CD14-positive monocyte (primary cell): Measurements from ENCODE around the gene UNKL. TPM values are rescaled to one million over a fixed set of nuclear protein-coding genes. Genes with fewer than 3 reads are reported as not detected.

Experiments
- DNase-seq, 3 donors: peaks; one replicate each; pipeline ENCODE4 v3.0.0-alpha.2; 2011 to 2022
- H2AFZ ChIP-seq: 2 replicates; pipeline ENCODE4 v1.6.0; 2012; ENCODE audit warnings: mild to moderate bottlenecking, low read depth, low read length, inconsistent platforms; ENCODE audit not compliant: insufficient read depth, poor library complexity, severe bottlenecking
- H3K27ac ChIP-seq, 2 donors: 1 replicate in 1 of 2; 2 replicates in 1 of 2; pipeline ENCODE4 v1.5.1; 2012 to 2013; ENCODE audit warnings: low read length in 2 of 2, control low read depth in 1 of 2, inconsistent platforms in 1 of 2, low read depth in 1 of 2, mild to moderate bottlenecking in 1 of 2
- H3K27me3 ChIP-seq, 2 donors: one replicate each; pipeline versions ENCODE4 v1.6.0 to v1.6.1; 2011 to 2013; ENCODE audit warnings: low read length in 2 of 2; ENCODE audit not compliant: control insufficient read depth in 2 of 2, insufficient read depth in 2 of 2
- H3K36me3 ChIP-seq, 2 donors: replicated peaks in 1 of 2; 1 replicate in 1 of 2; 2 replicates in 1 of 2; pipeline versions ENCODE4 v1.5.1 to v1.6.1; 2012 to 2013; ENCODE audit warnings: low read length in 2 of 2, control low read depth in 1 of 2, inconsistent platforms in 1 of 2, mild to moderate bottlenecking in 1 of 2; ENCODE audit not compliant: insufficient read depth in 2 of 2, control insufficient read depth in 1 of 2
- H3K4me1 ChIP-seq, 2 donors: 1 replicate in 1 of 2; 2 replicates in 1 of 2; pipeline versions ENCODE4 v1.5.1 to v1.6.1; 2012 to 2013; ENCODE audit warnings: low read length in 2 of 2, control low read depth in 1 of 2, inconsistent platforms in 1 of 2, mild to moderate bottlenecking in 1 of 2, moderate library complexity in 1 of 2; ENCODE audit not compliant: insufficient read depth in 2 of 2, control insufficient read depth in 1 of 2
- H3K4me2 ChIP-seq: replicated peaks from 2 replicates; pipeline ENCODE3; 2012; ENCODE audit warnings: low read length, moderate library complexity, mild to moderate bottlenecking; ENCODE audit not compliant: poor library complexity, severe bottlenecking; ENCODE audit errors: extremely low read depth
- H3K4me3 ChIP-seq, 3 experiments: fragments of 200-600 bp in 1 of 3; sonication (generic) in 1 of 3; replicated peaks in 1 of 3; 1 replicate in 2 of 3; 2 replicates in 1 of 3; pipeline ENCODE4 v1.5.1; 2011 to 2013; ENCODE audit warnings: low read length in 3 of 3, mild to moderate bottlenecking in 3 of 3, control low read depth in 2 of 3, low read depth in 2 of 3, inconsistent platforms in 1 of 3, moderate library complexity in 1 of 3
- H3K79me2 ChIP-seq: 2 replicates; pipeline ENCODE4 v1.6.0; 2012; ENCODE audit warnings: mild to moderate bottlenecking, control low read depth, inconsistent platforms, low read length, moderate library complexity; ENCODE audit not compliant: insufficient read depth
- H3K9ac ChIP-seq: 2 replicates; pipeline ENCODE4 v1.6.0; 2017; ENCODE audit warnings: low read length, mild to moderate bottlenecking; ENCODE audit not compliant: insufficient read depth, poor library complexity, severe bottlenecking
- H3K9me3 ChIP-seq, 2 donors: replicated peaks in 1 of 2; 1 replicate in 1 of 2; 2 replicates in 1 of 2; pipeline versions ENCODE4 v1.5.1 to v1.6.1; 2012 to 2013; ENCODE audit warnings: low read length in 2 of 2, control low read depth in 1 of 2; ENCODE audit not compliant: control insufficient read depth in 1 of 2, insufficient read depth in 1 of 2
- H4K20me1 ChIP-seq: 2 replicates; pipeline ENCODE4 v1.6.0; 2012; ENCODE audit warnings: mild to moderate bottlenecking, low read length, control low read depth, moderate library complexity; ENCODE audit not compliant: insufficient read depth
- H3K27ac Mint-ChIP-seq, 7 donors: one replicate each; pipeline ENCODE4 v1.8.0; 2020; ENCODE audit warnings: mild to moderate bottlenecking in 7 of 7, mixed read lengths in 7 of 7, moderate library complexity in 6 of 7, inconsistent platforms in 2 of 7
- H3K27me3 Mint-ChIP-seq, 3 donors: one replicate each; pipeline ENCODE4 v1.8.0; 2021 to 2022; ENCODE audit warnings: low read depth in 3 of 3, mild to moderate bottlenecking in 3 of 3, mixed read lengths in 3 of 3, moderate library complexity in 3 of 3, inconsistent platforms in 1 of 3
- H3K36me3 Mint-ChIP-seq, 2 donors: one replicate each; pipeline ENCODE4 v1.8.0; 2020; ENCODE audit warnings: mixed read lengths in 2 of 2, inconsistent platforms in 1 of 2, mild to moderate bottlenecking in 1 of 2
- H3K4me1 Mint-ChIP-seq: one replicate; pipeline ENCODE4 v1.8.0; 2020; ENCODE audit warnings: mild to moderate bottlenecking, mixed read lengths
- H3K4me3 Mint-ChIP-seq, 2 donors: one replicate each; pipeline ENCODE4 v1.8.0; 2020; ENCODE audit warnings: mild to moderate bottlenecking in 2 of 2, mixed read lengths in 2 of 2, moderate library complexity in 1 of 2
- H3K9me3 Mint-ChIP-seq, 7 donors: one replicate each; pipeline ENCODE4 v1.8.0; 2020 to 2022; ENCODE audit warnings: mixed read lengths in 7 of 7, mild to moderate bottlenecking in 6 of 7, moderate library complexity in 6 of 7, inconsistent platforms in 2 of 7
- WGBS: methylation state at CpG from one replicate; pipeline ENCODE4 v1.1.5; 2013; ENCODE audit warnings: missing lambda C conversion rate; ENCODE audit not compliant: insufficient coverage; 5-methylcytosine and 5-hydroxymethylcytosine counted together
- intact Hi-C, 2 donors: fragments of 100-400 bp; cut with micrococcal nuclease; formaldehyde crosslinking; loops; one replicate each; pipeline versions ENCODE4 v1.15.0 to v1.15.1; 2023
- polyA plus RNA-seq, 3 donors: library from polyadenylated mRNA; depleted of rRNA in 1 of 3; unstranded in 2 of 3; stranded (reverse) in 1 of 3; fragments of 300-500 nt in 2 of 3; fragments of >200 nt in 1 of 3; fragmentation: Illumina TruSeq in 2 of 3; gene quantifications; 1 replicate in 2 of 3; 2 replicates in 1 of 3; pipeline ENCODE4 v1.2.3, GENCODE V29; 2012 to 2021
- TF ChIP-seq, protein P1 (sequence below): fragments of 200-600 bp; IDR thresholded peaks from one replicate; pipeline ENCODE4 v1.8.0; 2022; ENCODE audit warnings: antibody characterized with exemption, mild to moderate bottlenecking

UNKL gene
- polyA plus RNA-seq, 3 donors: 1.2 to 19.9 (median 2.2) TPM

DNA sequence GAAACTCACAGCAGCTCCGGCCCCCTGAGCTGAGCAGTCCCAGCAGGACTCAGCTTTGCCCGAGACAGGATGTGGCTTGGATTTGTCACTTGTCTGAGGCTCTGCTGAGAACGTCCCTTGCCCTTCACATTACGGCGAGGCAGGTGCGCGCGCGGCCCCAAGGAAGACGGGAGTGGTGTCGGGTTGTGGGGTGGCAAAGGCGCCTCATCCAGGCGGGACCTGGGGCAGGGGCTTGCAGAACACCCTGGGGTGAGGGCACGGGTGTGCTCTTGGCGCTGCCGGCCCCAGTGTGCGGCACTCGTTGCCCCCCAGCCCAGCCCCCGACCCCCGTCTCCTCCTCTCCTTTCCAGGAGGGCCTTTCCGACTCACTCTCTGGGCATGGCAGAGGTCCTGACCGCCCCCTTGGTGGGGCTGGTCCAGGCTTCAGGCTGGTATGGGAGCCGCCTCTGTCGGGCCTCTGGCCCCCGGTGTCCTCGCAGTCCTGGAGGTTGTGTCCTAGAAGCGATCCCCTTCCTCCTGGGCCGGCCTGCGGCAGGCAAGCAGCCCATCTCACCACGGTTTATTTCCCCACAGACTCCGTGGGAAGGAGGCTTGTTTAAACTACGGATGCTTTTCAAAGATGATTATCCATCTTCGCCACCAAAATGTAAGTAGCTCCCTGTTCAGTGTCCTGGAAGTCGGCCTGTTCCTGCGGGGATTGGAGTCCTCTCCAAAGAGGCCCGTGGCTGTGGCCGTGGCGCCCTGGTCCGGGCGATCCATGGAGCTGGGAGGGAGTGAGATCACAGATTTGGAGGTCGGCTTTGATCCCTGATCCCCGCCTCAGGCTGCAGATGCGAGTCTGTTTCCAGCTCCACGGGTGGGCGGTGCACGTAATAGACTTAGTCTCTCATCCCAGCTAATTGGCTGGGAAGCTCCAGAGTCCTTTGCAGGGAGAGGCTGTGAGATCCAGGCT is 99.1 kb downstream of the UNKL start:
- TF ChIP-seq, protein P1, sequence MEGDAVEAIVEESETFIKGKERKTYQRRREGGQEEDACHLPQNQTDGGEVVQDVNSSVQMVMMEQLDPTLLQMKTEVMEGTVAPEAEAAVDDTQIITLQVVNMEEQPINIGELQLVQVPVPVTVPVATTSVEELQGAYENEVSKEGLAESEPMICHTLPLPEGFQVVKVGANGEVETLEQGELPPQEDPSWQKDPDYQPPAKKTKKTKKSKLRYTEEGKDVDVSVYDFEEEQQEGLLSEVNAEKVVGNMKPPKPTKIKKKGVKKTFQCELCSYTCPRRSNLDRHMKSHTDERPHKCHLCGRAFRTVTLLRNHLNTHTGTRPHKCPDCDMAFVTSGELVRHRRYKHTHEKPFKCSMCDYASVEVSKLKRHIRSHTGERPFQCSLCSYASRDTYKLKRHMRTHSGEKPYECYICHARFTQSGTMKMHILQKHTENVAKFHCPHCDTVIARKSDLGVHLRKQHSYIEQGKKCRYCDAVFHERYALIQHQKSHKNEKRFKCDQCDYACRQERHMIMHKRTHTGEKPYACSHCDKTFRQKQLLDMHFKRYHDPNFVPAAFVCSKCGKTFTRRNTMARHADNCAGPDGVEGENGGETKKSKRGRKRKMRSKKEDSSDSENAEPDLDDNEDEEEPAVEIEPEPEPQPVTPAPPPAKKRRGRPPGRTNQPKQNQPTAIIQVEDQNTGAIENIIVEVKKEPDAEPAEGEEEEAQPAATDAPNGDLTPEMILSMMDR: no peak
- H3K4me3 Mint-ChIP-seq: no peak overlapping the region
- Histone ChIP-seq H3K9ac (no peak overlapping the region), H3K79me2 (peaks cover 91% of the 10 kb centered on the region), H3K27me3 (no peaks in the 10 kb centered on the region), H2AFZ (no peak overlapping the region), H3K4me1 (peaks cover 21 to 22% of the 10 kb centered on the region in 2 donors), H4K20me1 (peaks cover 100% of the 10 kb centered on the region), H3K9me3 (no peaks in the 10 kb centered on the region), H3K4me3 (no peak overlapping the region), H3K36me3 (peaks cover 78 to 81% of the 10 kb centered on the region in 2 donors), H3K4me2 (no peak overlapping the region), H3K27ac (no peak overlapping the region)
- intact Hi-C loops: no loop called here
- no peaks in the 10 kb centered on the region for H3K27me3 Mint-ChIP-seq
- peaks cover 62 to 76% of the 10 kb centered on the region in 2 donors for H3K36me3 Mint-ChIP-seq
- 91% methylated on average over 42 of the region's 46 CpGs for WGBS
- H3K4me1 Mint-ChIP-seq: peaks cover 24% of the 10 kb centered on the region
- H3K9me3 Mint-ChIP-seq: no peaks in the 10 kb centered on the region
- peak overlapping the region in 1 of 7 donors; percentile 30 for H3K27ac Mint-ChIP-seq
- no peak for DNase-seq

DNA sequence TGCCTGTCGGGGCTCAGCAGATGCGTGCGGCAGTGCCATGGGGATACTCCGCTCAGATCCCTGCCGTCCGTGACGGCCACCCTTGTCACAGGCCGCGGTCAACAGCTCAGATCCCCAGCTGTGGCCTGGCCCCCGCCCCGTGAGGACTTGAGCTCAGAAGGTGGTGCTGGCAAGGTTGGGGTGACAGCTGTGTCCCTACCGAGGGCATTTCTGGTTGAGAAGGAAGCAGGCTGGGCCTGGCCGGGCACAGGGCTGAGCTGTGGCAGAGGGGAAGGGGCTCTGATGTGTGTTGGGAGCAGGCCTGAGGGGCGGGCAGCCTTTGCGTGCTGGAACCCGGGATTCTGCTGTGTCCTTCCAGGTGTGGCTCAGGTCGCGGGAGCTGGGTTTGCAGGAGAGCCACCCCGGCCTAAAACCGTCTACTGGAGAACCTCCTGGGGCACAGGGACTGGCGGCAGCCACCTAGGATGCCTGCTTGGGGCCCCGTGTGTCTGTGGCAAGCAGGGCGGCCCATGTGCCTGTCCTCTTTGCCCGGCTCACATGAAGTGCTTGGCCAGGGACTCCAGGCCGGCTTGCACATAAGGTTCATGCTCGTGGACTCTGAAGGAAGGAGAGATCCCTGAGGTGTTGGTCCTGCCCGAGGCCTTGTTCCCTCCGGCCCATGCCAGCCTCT is 100.0 kb downstream of the UNKL start:
- 95% methylated on average over 27 of the region's 28 CpGs for WGBS
- Histone ChIP-seq H3K4me2 (no peak overlapping the region), H3K4me1 (peaks cover 24% of the 10 kb centered on the region in 2 donors), H2AFZ (no peak overlapping the region), H3K9ac (no peak overlapping the region), H3K27ac (no peak overlapping the region), H3K79me2 (peaks cover 93% of the 10 kb centered on the region), H3K36me3 (peaks cover 70 to 73% of the 10 kb centered on the region in 2 donors), H3K9me3 (no peaks in the 10 kb centered on the region), H3K4me3 (no peak overlapping the region), H3K27me3 (no peaks in the 10 kb centered on the region), H4K20me1 (peaks cover 97% of the 10 kb centered on the region)
- Mint-ChIP-seq H3K9me3 (no peaks in the 10 kb centered on the region), H3K4me3 (no peak overlapping the region), H3K27ac (no peak overlapping the region), H3K4me1 (peaks cover 28% of the 10 kb centered on the region), H3K36me3 (peaks cover 54 to 68% of the 10 kb centered on the region in 2 donors), H3K27me3 (no peaks in the 10 kb centered on the region)
- no peak for DNase-seq
- intact Hi-C loops: loop anchor here in 1 of 2 donors (5.0 kb wide), 1 partner anchor 33 kb away; no protein-coding TSS in a partner anchor
- TF ChIP-seq, protein P1: no peak
